ENCODE data around the gene UBA7. TPM values are rescaled to one million over a fixed set of nuclear protein-coding genes. Genes with fewer than 3 reads are reported as not detected.

Gene UBA7
- 0.40 TPM for polyA plus RNA-seq (2013, experiment 1 of 2)
- polyA plus RNA-seq (2013, experiment 2 of 2), result 0.76 TPM

- Histone ChIP-seq H3K36me3 (ENCODE audit: insufficient read depth, low read length) (no peaks in the 10 kb centered on the region), H3K27me3 (ENCODE audit: insufficient read depth, low read length) (no peaks in the 10 kb centered on the region), H3K4me3 (ENCODE audit: low read length) (no peak within 1 kb of the TSS), H3K4me1 (ENCODE audit: insufficient read depth, low read length) (no peaks in the 10 kb centered on the region), H3K9ac (ENCODE audit: low read depth, low read length) (no peak within 1 kb of the TSS), H3K27ac (ENCODE audit: low read depth, low read length) (no peak within 1 kb of the TSS), H3K9me3 (ENCODE audit: insufficient read depth, low read depth, low read length) (no peaks in the 10 kb centered on the region)
- WGBS, result 88% methylated on average over 9 of the region's 9 CpGs
Observed at GRCh38 chr3:49813497-49814174, at the start of gene UBA7. UBA7 (minus strand) TSS chr3:49813953; CDS start chr3:49813787, 166 bp downstream.

GRCh38 chr3:49859576-49860305 is 46.0 kb upstream of the UBA7 start:
- no peak overlapping the region for H3K4me3 ChIP-seq (ENCODE audit: low read length)
- 94% methylated on average over 12 of the region's 12 CpGs for WGBS
- H3K27ac ChIP-seq (ENCODE audit: low read depth, low read length), result no peak overlapping the region
- H3K9me3 ChIP-seq (ENCODE audit: insufficient read depth, low read depth, low read length), result no peaks in the 10 kb centered on the region
- peaks cover 20% of the 10 kb centered on the region for H3K36me3 ChIP-seq (ENCODE audit: insufficient read depth, low read length)
- no peaks in the 10 kb centered on the region for H3K27me3 ChIP-seq (ENCODE audit: insufficient read depth, low read length)
- H3K4me1 ChIP-seq (ENCODE audit: insufficient read depth, low read length), result 0 out of 2 replicates have a peak, but pooled peaks cover 7% of the 10 kb centered on the region
- no peak overlapping the region for H3K9ac ChIP-seq (ENCODE audit: low read depth, low read length)

- peak within 1 kb of the TSS; percentile 76 for H3K4me3 ChIP-seq (ENCODE audit: low read length)
- H3K27me3 ChIP-seq (ENCODE audit: insufficient read depth, low read length), result no peaks in the 10 kb centered on the region
- 0 out of 2 replicates have a peak, but pooled peaks cover 7% of the 10 kb centered on the region for H3K4me1 ChIP-seq (ENCODE audit: insufficient read depth, low read length)
- H3K27ac ChIP-seq (ENCODE audit: low read depth, low read length), result peak within 1 kb of the TSS; percentile 61
- no peaks in the 10 kb centered on the region for H3K9me3 ChIP-seq (ENCODE audit: insufficient read depth, low read depth, low read length)
- H3K9ac ChIP-seq (ENCODE audit: low read depth, low read length), result peak within 1 kb of the TSS; percentile 78
- H3K36me3 ChIP-seq (ENCODE audit: insufficient read depth, low read length), result peaks cover 20% of the 10 kb centered on the region
- WGBS, result 6% methylated on average over 52 of the region's 52 CpGs
Observed at GRCh38 chr3:49856181-49857005, 42.6 kb upstream of the UBA7 start, which contains the start of gene TRAIP. TRAIP (minus strand) TSS chr3:49856564; CDS start chr3:49856453, 111 bp downstream.

GRCh38 chr3:49855662-49856061 is 41.9 kb upstream of the UBA7 start:
- H3K27ac ChIP-seq (ENCODE audit: low read depth, low read length), result no peak overlapping the region
- 75% methylated on average over 5 of the region's 5 CpGs for WGBS

GRCh38 chr3:49845694-49846093 is 31.9 kb upstream of the UBA7 start:
- Histone ChIP-seq H3K4me3 (ENCODE audit: low read length) (no peak overlapping the region), H3K27ac (ENCODE audit: low read depth, low read length) (no peak overlapping the region), H3K4me1 (ENCODE audit: insufficient read depth, low read length) (no peaks in the 10 kb centered on the region), H3K27me3 (ENCODE audit: insufficient read depth, low read length) (no peaks in the 10 kb centered on the region), H3K9ac (ENCODE audit: low read depth, low read length) (no peak overlapping the region), H3K9me3 (ENCODE audit: insufficient read depth, low read depth, low read length) (no peaks in the 10 kb centered on the region), H3K36me3 (ENCODE audit: insufficient read depth, low read length) (peaks cover 70% of the 10 kb centered on the region)
- 94% methylated on average over 2 of the region's 3 CpGs for WGBS

More at GRCh38 chr3:49855662-49856061, 41.9 kb upstream of the UBA7 start:
- no peaks in the 10 kb centered on the region for H3K27me3 ChIP-seq (ENCODE audit: insufficient read depth, low read length)
- peak overlapping the region; percentile 78 for H3K9ac ChIP-seq (ENCODE audit: low read depth, low read length)
- H3K4me1 ChIP-seq (ENCODE audit: insufficient read depth, low read length), result 0 out of 2 replicates have a peak, but pooled peaks cover 7% of the 10 kb centered on the region
- H3K4me3 ChIP-seq (ENCODE audit: low read length), result peak overlapping the region; percentile 76
- H3K36me3 ChIP-seq (ENCODE audit: insufficient read depth, low read length), result peaks cover 15% of the 10 kb centered on the region
- H3K9me3 ChIP-seq (ENCODE audit: insufficient read depth, low read depth, low read length), result no peaks in the 10 kb centered on the region

- Histone ChIP-seq H3K4me3 (ENCODE audit: low read length) (no peak overlapping the region), H3K9ac (ENCODE audit: low read depth, low read length) (no peak overlapping the region), H3K27ac (ENCODE audit: low read depth, low read length) (no peak overlapping the region), H3K27me3 (ENCODE audit: insufficient read depth, low read length) (no peaks in the 10 kb centered on the region), H3K4me1 (ENCODE audit: insufficient read depth, low read length) (no peaks in the 10 kb centered on the region), H3K36me3 (ENCODE audit: insufficient read depth, low read length) (peaks cover 72% of the 10 kb centered on the region), H3K9me3 (ENCODE audit: insufficient read depth, low read depth, low read length) (no peaks in the 10 kb centered on the region)
- WGBS, result 84% methylated on average over 5 of the region's 5 CpGs
Observed at GRCh38 chr3:49844464-49845183, 30.9 kb upstream of the UBA7 start.

- H3K4me1 ChIP-seq (ENCODE audit: insufficient read depth, low read length), result no peaks in the 10 kb centered on the region
- 85% methylated on average over 3 of the region's 3 CpGs for WGBS
- H3K36me3 ChIP-seq (ENCODE audit: insufficient read depth, low read length), result peaks cover 77% of the 10 kb centered on the region
- no peak overlapping the region for H3K4me3 ChIP-seq (ENCODE audit: low read length)
- H3K27ac ChIP-seq (ENCODE audit: low read depth, low read length), result no peak overlapping the region
- H3K9me3 ChIP-seq (ENCODE audit: insufficient read depth, low read depth, low read length), result no peaks in the 10 kb centered on the region
- H3K27me3 ChIP-seq (ENCODE audit: insufficient read depth, low read length), result no peaks in the 10 kb centered on the region
- H3K9ac ChIP-seq (ENCODE audit: low read depth, low read length), result no peak overlapping the region
Observed at GRCh38 chr3:49842843-49843517, 29.2 kb upstream of the UBA7 start.

- Histone ChIP-seq H3K36me3 (ENCODE audit: insufficient read depth, low read length) (peaks cover 78% of the 10 kb centered on the region), H3K27ac (ENCODE audit: low read depth, low read length) (no peak overlapping the region), H3K9ac (ENCODE audit: low read depth, low read length) (no peak overlapping the region), H3K4me1 (ENCODE audit: insufficient read depth, low read length) (no peaks in the 10 kb centered on the region), H3K9me3 (ENCODE audit: insufficient read depth, low read depth, low read length) (no peaks in the 10 kb centered on the region), H3K27me3 (ENCODE audit: insufficient read depth, low read length) (no peaks in the 10 kb centered on the region), H3K4me3 (ENCODE audit: low read length) (no peak overlapping the region)
- 94% methylated on average over 7 of the region's 7 CpGs for WGBS
Observed at GRCh38 chr3:49841806-49842205, 28.1 kb upstream of the UBA7 start.

- H3K36me3 ChIP-seq (ENCODE audit: insufficient read depth, low read length), result peaks cover 78% of the 10 kb centered on the region
- H3K4me1 ChIP-seq (ENCODE audit: insufficient read depth, low read length), result no peaks in the 10 kb centered on the region
- H3K27me3 ChIP-seq (ENCODE audit: insufficient read depth, low read length), result no peaks in the 10 kb centered on the region
- 0 out of 2 replicates have a peak overlapping the region, but pooled peaks have one; percentile 18 for H3K27ac ChIP-seq (ENCODE audit: low read depth, low read length)
- H3K9me3 ChIP-seq (ENCODE audit: insufficient read depth, low read depth, low read length), result no peaks in the 10 kb centered on the region
- H3K4me3 ChIP-seq (ENCODE audit: low read length), result no peak overlapping the region
- H3K9ac ChIP-seq (ENCODE audit: low read depth, low read length), result no peak overlapping the region
Observed at GRCh38 chr3:49841126-49841696, 27.5 kb upstream of the UBA7 start.

- Histone ChIP-seq H3K4me1 (ENCODE audit: insufficient read depth, low read length) (no peaks in the 10 kb centered on the region), H3K27ac (ENCODE audit: low read depth, low read length) (no peak overlapping the region), H3K9me3 (ENCODE audit: insufficient read depth, low read depth, low read length) (no peaks in the 10 kb centered on the region), H3K36me3 (ENCODE audit: insufficient read depth, low read length) (peaks cover 71% of the 10 kb centered on the region), H3K4me3 (ENCODE audit: low read length) (no peak overlapping the region), H3K9ac (ENCODE audit: low read depth, low read length) (no peak overlapping the region), H3K27me3 (ENCODE audit: insufficient read depth, low read length) (no peaks in the 10 kb centered on the region)
- 87% methylated on average over 2 of the region's 2 CpGs for WGBS
Observed at GRCh38 chr3:49840388-49840787, 26.6 kb upstream of the UBA7 start.
